ENCODE results near the gene PNPLA7. TPM values are rescaled to one million over a fixed set of nuclear protein-coding genes. Genes with fewer than 3 reads are reported as not detected.
A peak's percentile ranks its signal among the peaks of the same experiment; 100 is the strongest.
"Not testable (repeated sequence)": the region's sequence is repeated elsewhere in the genome, so short reads cannot be mapped to it uniquely, and the experiment has no call there.

The PNPLA7 gene
- total RNA-seq, 4 donors from 2014 or later: 12.2 to 97.0 (median 33.3) TPM

DNA sequence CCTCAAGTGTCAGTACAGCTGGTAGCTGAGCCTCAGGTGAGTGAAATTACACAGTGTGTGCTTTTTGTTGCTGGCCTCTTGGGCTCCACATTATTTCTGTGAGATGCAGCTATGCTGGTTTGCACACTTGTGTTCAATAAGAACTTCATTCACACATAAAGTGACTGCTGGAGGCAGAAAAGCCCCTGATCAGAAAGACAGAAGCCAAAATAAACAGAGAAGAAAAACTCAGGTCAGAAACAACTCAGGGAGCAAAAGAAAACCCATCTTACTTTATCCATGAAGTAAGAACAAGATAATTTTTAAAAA, 15.1 kb downstream of the PNPLA7 start:
- DNase-seq (ENCODE audit: low spot score in 2 of 2): no peak
- Histone ChIP-seq H3K4me3 (no peak overlapping the region), H3K36me3 (peaks cover 19% of the 10 kb centered on the region), H3K27ac (no peak overlapping the region), H3K4me1 (peaks cover 10% of the 10 kb centered on the region), H3K27me3 (no peaks in the 10 kb centered on the region), H3K9me3 (no peaks in the 10 kb centered on the region)
- TF ChIP-seq POLR2AphosphoS5 (IDR thresholded peaks at IDR 0.05) (no peak), POLR2A (IDR thresholded peaks at IDR 0.05) (no peak), CTCF (IDR thresholded peaks at IDR 0.05) (no peak), EP300 (IDR thresholded peaks at IDR 0.05) (no peak)

- Histone ChIP-seq H3K27me3 (no peaks in the 10 kb centered on the region), H3K27ac (no peak overlapping the region), H3K4me3 (no peak overlapping the region), H3K4me1 (peaks cover 10% of the 10 kb centered on the region), H3K36me3 (peaks cover 13% of the 10 kb centered on the region), H3K9me3 (no peaks in the 10 kb centered on the region)
- peak; percentile 21 to 70 for TF ChIP-seq CTCF (IDR thresholded peaks at IDR 0.05)
- no peak for TF ChIP-seq POLR2AphosphoS5 (IDR thresholded peaks at IDR 0.05)
- TF ChIP-seq POLR2A (IDR thresholded peaks at IDR 0.05): no peak
- no peak for TF ChIP-seq EP300 (IDR thresholded peaks at IDR 0.05)
- DNase-seq (ENCODE audit: low spot score in 2 of 2): no peak
- 56% methylated on average over 19 of the region's 19 CpGs for WGBS
Measured at GRCh38 chr9:137534256-137535119, 15.7 kb downstream of the PNPLA7 start.

DNA sequence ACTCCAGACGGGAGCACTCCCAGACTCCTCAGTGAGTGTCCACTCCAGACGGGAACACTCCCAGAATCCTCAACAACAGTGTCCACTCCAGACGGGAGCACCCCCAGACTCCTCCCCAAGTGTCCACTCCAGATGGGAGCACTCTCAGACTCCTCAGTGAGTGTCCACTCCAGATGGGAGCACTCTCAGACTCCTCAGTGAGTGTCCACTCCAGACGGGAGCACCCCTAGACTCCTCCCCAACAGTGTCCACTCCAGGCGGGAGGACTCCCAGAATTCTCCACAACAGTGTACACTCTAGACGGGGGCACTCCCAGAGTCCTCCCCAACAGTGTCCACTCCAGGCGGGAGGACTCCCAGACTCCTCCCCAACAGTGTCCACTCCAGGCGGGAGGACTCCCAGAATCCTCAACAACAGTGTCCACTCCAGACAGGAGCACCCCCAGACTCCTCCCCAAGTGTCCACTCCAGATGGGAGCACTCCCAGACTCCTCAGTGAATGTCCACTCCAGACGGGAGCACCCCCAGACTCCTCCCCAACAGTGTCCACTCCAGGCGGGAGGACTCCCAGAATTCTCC, 17.2 kb downstream of the PNPLA7 start:
- WGBS: 89% methylated on average over 8 of the region's 10 CpGs
- H3K4me3 ChIP-seq; H3K27me3 ChIP-seq; H3K9me3 ChIP-seq; DNase-seq (ENCODE audit: low spot score in 2 of 2); H3K27ac ChIP-seq; H3K36me3 ChIP-seq: not testable (repeated sequence)
- peaks cover 10% of the 10 kb centered on the region for H3K4me1 ChIP-seq

DNA sequence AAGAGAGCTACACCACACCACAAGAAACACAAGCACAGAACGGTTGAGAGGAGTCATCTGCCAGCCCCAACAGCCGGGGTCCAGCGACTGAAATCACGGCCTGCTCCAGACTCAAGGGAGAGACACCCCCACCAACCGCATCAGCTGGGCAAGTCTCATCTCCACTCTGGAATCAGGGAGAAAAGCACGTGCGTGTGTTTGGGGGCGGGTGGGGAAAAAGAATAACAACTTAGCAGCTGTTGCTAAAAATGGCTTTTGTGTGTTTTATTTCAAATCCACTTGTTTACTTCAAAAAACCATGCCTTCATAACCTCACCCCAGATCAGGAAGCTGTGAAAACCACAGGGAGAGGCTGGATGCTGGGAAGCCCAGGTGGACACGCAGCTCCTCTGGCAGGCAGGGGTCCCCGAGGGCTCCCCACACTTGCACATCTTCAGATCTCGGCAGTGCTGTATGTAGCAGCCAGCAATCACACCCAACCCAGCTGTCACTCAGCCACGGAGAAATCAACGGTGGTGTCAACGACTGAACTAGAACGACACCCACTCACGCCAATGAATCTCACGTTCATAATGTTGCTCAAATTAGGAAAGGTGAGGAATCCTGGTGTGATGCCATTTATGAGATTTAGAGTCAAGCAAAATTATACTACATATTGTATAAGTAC, 19.0 kb downstream of the PNPLA7 start:
- 72% methylated on average over 15 of the region's 17 CpGs for WGBS
- H3K27ac ChIP-seq: no peak overlapping the region

DNA sequence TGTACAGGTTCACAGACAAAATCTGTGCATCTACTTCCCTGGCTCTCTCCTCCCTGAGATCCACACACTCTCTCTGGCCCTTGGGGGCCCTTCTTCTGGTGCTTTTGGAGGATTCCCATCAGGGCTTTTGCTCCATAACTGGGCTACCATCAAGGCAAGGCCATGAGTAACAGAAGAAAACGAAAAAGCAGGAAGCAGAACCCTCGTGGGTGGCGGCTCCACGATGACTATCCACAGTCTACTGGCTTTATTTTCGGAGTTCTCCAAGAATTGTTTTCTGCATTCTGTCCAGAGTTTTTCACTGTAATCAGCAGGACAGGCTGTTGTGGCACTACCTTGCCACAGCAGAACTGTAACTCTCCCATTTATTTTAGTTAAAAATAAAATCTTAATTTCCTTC, 19.9 kb downstream of the PNPLA7 start:
- no peaks in the 10 kb centered on the region for H3K27me3 ChIP-seq
- 80% methylated on average over 5 of the region's 5 CpGs for WGBS
- H3K36me3 ChIP-seq: no peaks in the 10 kb centered on the region
- no peak overlapping the region for H3K27ac ChIP-seq
- no peaks in the 10 kb centered on the region for H3K9me3 ChIP-seq
- peaks cover 10% of the 10 kb centered on the region for H3K4me1 ChIP-seq
- TF ChIP-seq CTCF (IDR thresholded peaks at IDR 0.05) (no peak), POLR2AphosphoS5 (IDR thresholded peaks at IDR 0.05) (no peak), POLR2A (IDR thresholded peaks at IDR 0.05) (no peak), EP300 (IDR thresholded peaks at IDR 0.05) (no peak)
- no peak for DNase-seq (ENCODE audit: low spot score in 2 of 2)
- no peak overlapping the region for H3K4me3 ChIP-seq

More for the DNA sequence above, 19.0 kb downstream of the PNPLA7 start:
- peaks cover 10% of the 10 kb centered on the region for H3K4me1 ChIP-seq
- TF ChIP-seq POLR2A (IDR thresholded peaks at IDR 0.05): no peak
- TF ChIP-seq CTCF (IDR thresholded peaks at IDR 0.05): no peak
- TF ChIP-seq EP300 (IDR thresholded peaks at IDR 0.05): no peak
- TF ChIP-seq POLR2AphosphoS5 (IDR thresholded peaks at IDR 0.05): no peak
- no peak for DNase-seq (ENCODE audit: low spot score in 2 of 2)
- no peak overlapping the region for H3K4me3 ChIP-seq
- H3K36me3 ChIP-seq: no peaks in the 10 kb centered on the region
- no peaks in the 10 kb centered on the region for H3K9me3 ChIP-seq
- no peaks in the 10 kb centered on the region for H3K27me3 ChIP-seq

All from suprapubic skin (tissue), 4 donors.